Measurements from ENCODE around the gene GRB7.
A peak's percentile ranks its signal among the peaks of the same experiment; 100 is the strongest.

DNA sequence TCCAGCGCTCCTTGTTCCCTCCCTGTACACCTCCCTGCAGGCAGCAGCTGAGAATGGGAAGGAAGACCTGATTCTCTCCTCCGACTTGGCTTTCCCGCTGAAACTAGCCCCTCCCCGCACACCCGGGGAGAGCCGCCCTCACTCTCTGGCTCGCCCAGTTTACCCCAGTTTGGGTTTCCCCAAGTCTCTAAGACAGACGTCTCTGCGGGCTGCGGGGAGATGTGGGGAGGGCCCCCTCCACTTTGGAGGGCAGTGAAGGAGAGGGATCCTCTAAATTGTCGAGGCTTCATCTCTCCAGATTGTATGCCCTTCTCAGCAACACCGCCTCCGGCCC lies 797 bp downstream of the GRB7 start:
- TF ChIP-seq, protein P1, sequence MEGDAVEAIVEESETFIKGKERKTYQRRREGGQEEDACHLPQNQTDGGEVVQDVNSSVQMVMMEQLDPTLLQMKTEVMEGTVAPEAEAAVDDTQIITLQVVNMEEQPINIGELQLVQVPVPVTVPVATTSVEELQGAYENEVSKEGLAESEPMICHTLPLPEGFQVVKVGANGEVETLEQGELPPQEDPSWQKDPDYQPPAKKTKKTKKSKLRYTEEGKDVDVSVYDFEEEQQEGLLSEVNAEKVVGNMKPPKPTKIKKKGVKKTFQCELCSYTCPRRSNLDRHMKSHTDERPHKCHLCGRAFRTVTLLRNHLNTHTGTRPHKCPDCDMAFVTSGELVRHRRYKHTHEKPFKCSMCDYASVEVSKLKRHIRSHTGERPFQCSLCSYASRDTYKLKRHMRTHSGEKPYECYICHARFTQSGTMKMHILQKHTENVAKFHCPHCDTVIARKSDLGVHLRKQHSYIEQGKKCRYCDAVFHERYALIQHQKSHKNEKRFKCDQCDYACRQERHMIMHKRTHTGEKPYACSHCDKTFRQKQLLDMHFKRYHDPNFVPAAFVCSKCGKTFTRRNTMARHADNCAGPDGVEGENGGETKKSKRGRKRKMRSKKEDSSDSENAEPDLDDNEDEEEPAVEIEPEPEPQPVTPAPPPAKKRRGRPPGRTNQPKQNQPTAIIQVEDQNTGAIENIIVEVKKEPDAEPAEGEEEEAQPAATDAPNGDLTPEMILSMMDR (IDR thresholded peaks at IDR 0.05; ENCODE audit: poor library complexity) = no peak
- TF ChIP-seq EZH2 (IDR thresholded peaks at IDR 0.05; ENCODE audit: borderline replicate concordance) (peak; percentile 52), EZH2phosphoT487 (IDR thresholded peaks at IDR 0.05; ENCODE audit: low read depth, severe bottlenecking, unreplicated experiment) (no peak)

Measured in hepatocyte (in vitro differentiated cells).